GM21528 (cell line): ENCODE results near the gene PDSS2.
"Not testable (repeated sequence)": the region's sequence is repeated elsewhere in the genome, so short reads cannot be mapped to it uniquely, and the experiment has no call there.

ENCODE experiments used
- ATAC-seq: cut with Tn5 transposase; IDR thresholded peaks from one replicate; pipeline ENCODE4 v1.9.1; 2021; ENCODE audit warnings: mild to moderate bottlenecking, moderate library complexity; ENCODE audit not compliant: unreplicated experiment, low FRiP score

PDSS2 gene

GRCh38 chr6:107280791-107281190, 178.6 kb downstream of the PDSS2 start:
- no peak for ATAC-seq

DNA sequence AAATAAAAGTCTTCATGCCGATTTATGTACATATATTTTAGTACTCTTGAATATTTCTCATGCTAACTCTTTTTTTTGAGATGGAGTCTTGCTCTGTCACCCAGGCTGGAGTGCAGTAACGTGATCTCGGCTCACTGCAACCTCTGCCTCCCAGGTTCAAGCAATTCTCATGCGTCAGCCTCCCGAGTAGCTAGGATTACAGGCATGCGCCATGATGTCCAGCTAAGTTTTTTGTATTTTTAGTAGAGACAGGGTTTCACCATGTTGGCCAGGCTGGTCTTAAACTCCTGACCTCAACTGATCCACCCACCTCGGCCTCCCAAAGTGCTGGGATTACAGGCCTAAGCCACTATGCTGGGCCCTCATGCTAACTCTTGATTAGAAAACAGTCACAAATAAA, 179.4 kb downstream of the PDSS2 start:
- ATAC-seq, result not testable (repeated sequence)

GRCh38 chr6:107275330-107275865, 184.0 kb downstream of the PDSS2 start:
- ATAC-seq, result no peak

- no peak for ATAC-seq
These were observed 185.1 kb downstream of the PDSS2 start for GRCh38 chr6:107274288-107274687.

- ATAC-seq, result no peak
These were observed 187.1 kb downstream of the PDSS2 start for GRCh38 chr6:107272246-107272645.

- no peak for ATAC-seq
These were observed 188.1 kb downstream of the PDSS2 start for GRCh38 chr6:107271208-107271790.

- ATAC-seq, result no peak
These were observed 191.7 kb downstream of the PDSS2 start for GRCh38 chr6:107267634-107268033.

GRCh38 chr6:107267006-107267405, 192.4 kb downstream of the PDSS2 start:
- ATAC-seq, result no peak

DNA sequence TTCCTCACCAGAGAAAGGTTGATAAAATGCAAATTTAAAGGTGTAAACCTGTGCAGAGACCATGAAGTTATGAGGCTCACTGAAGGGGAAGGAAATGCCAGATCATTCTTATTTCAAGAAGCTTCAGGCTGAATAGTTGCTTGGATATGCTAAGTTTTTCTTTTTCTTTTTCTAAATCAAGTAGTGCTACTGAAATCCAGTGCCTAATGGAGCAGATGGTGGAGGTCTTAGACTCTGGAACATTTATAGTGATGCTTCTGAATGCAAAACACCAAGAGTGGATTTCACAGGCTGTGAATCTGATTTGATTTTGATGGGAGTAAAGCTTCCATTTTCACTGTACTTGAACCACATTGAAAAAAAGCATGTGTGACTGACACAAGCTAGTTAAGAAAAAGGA, 192.8 kb downstream of the PDSS2 start:
- ATAC-seq, result no peak

GRCh38 chr6:107264357-107264840, 195.0 kb downstream of the PDSS2 start:
- ATAC-seq, result no peak

GRCh38 chr6:107259951-107260350, 199.4 kb downstream of the PDSS2 start:
- no peak for ATAC-seq

- no peak for ATAC-seq
These were observed 211.2 kb downstream of the PDSS2 start for GRCh38 chr6:107248147-107248546.

GRCh38 chr6:107246972-107247615, 212.3 kb downstream of the PDSS2 start:
- no peak for ATAC-seq

DNA sequence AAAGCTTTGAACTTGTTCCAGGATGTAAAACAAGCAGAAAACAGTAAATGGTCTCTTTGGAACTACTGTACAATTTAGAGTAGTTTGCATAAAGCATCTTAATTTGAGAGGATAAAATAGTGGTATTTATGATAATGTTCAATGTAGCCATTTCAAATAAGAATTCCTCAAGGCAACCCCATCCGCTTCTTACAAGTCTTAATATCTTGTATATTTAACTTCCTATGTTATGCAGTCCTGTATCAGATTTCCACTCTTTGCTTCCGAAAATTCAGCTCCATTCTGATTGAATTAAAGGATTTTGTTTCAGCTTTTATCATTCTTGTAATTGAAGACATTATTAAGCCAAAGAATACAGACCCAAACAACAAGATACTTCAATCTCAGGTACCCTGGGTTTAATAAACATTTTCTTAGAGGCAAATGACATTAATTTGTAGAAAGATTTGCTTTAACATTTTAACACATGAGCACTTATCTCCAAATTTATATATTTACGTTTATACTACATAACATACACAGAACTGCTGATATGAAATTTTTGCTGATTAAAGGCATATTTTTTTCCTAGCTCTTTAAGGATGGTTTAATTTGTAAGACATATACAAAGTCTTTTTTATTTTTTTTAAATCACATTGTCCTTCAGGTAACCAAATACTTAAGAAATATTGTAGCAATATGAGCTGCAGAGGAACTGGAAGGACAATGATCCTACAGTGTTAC, 213.0 kb downstream of the PDSS2 start:
- no peak for ATAC-seq

GRCh38 chr6:107244742-107245480, 214.5 kb downstream of the PDSS2 start:
- ATAC-seq, result no peak

GRCh38 chr6:107244082-107244741, 215.2 kb downstream of the PDSS2 start:
- ATAC-seq, result no peak

- ATAC-seq, result no peak
These were observed 215.9 kb downstream of the PDSS2 start for GRCh38 chr6:107243471-107243870.

GRCh38 chr6:107237992-107238660, 221.2 kb downstream of the PDSS2 start:
- no peak for ATAC-seq

GRCh38 chr6:107235511-107235910, 223.9 kb downstream of the PDSS2 start:
- ATAC-seq, result no peak

DNA sequence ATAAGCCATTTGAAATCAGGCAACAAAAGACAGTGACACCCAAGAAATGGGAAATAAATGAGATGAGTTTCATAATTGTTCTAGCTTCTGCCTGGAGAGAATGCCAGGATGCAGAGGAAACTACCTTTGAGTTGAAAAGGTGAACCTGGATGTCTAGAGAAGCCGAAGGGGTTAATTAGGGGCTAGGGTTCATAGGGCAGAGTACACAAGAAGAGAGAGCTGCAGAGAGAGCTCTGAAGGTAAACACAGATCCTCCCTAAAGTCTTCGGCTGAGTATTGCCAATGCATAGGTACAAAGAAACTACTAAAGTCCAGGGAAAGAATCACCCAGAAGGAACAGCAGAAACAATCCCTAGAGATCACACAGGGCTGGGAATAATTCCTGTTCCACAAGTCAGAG, 224.4 kb downstream of the PDSS2 start:
- no peak for ATAC-seq
